ENCODE measurements around the gene EP400. TPM values are rescaled to one million over a fixed set of nuclear protein-coding genes. Genes with fewer than 3 reads are reported as not detected.

EP400 gene
- total and polyA plus RNA-seq, 2 of the 4 experiments (the other 2 are of a cell fraction), result 4.3 to 11.4 TPM

DNA sequence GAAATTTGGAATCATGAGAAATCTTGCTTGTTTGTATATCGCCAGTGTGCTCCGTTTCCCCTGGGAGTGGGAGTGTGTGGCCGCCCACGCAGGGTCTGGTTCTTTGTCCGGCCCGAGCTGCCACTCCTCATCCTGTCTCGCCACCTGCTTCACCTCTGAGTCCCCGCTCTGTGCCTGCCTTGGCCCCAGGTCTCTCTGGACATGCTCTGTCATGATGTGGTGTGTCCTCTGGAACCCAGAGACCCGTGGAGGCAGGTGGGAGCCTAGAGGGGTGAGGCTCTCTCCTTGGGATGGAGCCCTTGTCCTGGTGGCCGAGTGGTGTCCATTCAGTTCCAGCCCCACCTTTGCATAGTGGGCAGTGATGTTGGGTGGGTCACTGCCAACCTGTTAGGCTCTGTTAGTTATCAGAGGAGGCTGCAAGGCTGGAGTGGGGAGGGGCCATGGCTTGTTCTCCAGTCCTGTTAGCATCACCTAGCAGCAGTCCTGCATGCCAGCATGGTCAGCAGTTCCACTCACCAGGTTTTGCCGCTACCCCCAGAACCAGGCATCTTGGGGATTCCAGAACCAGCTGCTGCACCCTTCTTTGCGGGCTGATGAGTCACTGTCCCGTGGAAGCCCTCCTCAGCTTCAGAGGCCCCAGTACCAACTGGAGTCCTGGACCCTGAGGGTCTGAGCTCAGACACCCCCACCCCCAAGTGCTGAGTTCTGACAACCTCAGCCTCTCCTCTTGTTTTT, 76.5 kb downstream of the EP400 start:
- H4K20me1 ChIP-seq (ENCODE audit: insufficient read depth, low read length), result peaks cover 4% of the 10 kb centered on the region
- no peak overlapping the region for H4K5ac ChIP-seq (ENCODE audit: low read depth, low read length)
- no peak overlapping the region for H3K4ac ChIP-seq (ENCODE audit: low read depth, low read length)
- no peak overlapping the region for H3K18ac ChIP-seq (ENCODE audit: low read depth, low read length)
- H2AK5ac ChIP-seq (ENCODE audit: low read depth, low read length), result no peak overlapping the region
- BruUV-seq (replicated peaks), result no TSS peak
- H2AFZ ChIP-seq (replicated peaks; ENCODE audit: low read length, poor library complexity), result no peak overlapping the region
- H3K9ac ChIP-seq (ENCODE audit: low read depth, low read length), result no peak overlapping the region
- no peak overlapping the region for H3K4me2 ChIP-seq (ENCODE audit: low read depth, low read length)
- ATAC-seq (ENCODE audit: low read depth), result no peak
- dilution Hi-C loops (cut with HindIII; ENCODE audit: low sequenced_read_pairs, unreplicated experiment) (no loop called here), in situ Hi-C loops (cut with MboI; ENCODE audit: low sequenced_read_pairs) (no loop called here), intact Hi-C loops (cut with micrococcal nuclease) (no loop called here)
- H2BK5ac ChIP-seq (ENCODE audit: low read depth, low read length, poor library complexity, severe bottlenecking), result no peak overlapping the region
- TF ChIP-seq POLR2A (IDR thresholded peaks at IDR 0.05; ENCODE audit: low read depth, low read length) (no peak), RAD21 (IDR thresholded peaks at IDR 0.05; ENCODE audit: low read length) (no peak), CEBPB (IDR thresholded peaks at IDR 0.05; ENCODE audit: low read depth, low read length) (no peak), MAFK (IDR thresholded peaks at IDR 0.05; ENCODE audit: low read depth, low read length) (no peak), SMC3 (IDR thresholded peaks at IDR 0.05; ENCODE audit: low read depth, low read length) (no peak), MAZ (IDR thresholded peaks at IDR 0.05; ENCODE audit: borderline replicate concordance, low read depth, low read length) (no peak), FOS (IDR thresholded peaks at IDR 0.05; ENCODE audit: low read depth, low read length) (no peak), MXI1 (IDR thresholded peaks at IDR 0.05; ENCODE audit: borderline replicate concordance, low read depth, low read length) (no peak), CHD1 (IDR thresholded peaks at IDR 0.05; ENCODE audit: low read depth, low read length) (no peak)
- TF ChIP-seq, protein P1, sequence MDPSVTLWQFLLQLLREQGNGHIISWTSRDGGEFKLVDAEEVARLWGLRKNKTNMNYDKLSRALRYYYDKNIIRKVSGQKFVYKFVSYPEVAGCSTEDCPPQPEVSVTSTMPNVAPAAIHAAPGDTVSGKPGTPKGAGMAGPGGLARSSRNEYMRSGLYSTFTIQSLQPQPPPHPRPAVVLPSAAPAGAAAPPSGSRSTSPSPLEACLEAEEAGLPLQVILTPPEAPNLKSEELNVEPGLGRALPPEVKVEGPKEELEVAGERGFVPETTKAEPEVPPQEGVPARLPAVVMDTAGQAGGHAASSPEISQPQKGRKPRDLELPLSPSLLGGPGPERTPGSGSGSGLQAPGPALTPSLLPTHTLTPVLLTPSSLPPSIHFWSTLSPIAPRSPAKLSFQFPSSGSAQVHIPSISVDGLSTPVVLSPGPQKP (IDR thresholded peaks at IDR 0.05; ENCODE audit: borderline replicate concordance, low read depth, low read length), result no peak
- TF ChIP-seq, protein P2, sequence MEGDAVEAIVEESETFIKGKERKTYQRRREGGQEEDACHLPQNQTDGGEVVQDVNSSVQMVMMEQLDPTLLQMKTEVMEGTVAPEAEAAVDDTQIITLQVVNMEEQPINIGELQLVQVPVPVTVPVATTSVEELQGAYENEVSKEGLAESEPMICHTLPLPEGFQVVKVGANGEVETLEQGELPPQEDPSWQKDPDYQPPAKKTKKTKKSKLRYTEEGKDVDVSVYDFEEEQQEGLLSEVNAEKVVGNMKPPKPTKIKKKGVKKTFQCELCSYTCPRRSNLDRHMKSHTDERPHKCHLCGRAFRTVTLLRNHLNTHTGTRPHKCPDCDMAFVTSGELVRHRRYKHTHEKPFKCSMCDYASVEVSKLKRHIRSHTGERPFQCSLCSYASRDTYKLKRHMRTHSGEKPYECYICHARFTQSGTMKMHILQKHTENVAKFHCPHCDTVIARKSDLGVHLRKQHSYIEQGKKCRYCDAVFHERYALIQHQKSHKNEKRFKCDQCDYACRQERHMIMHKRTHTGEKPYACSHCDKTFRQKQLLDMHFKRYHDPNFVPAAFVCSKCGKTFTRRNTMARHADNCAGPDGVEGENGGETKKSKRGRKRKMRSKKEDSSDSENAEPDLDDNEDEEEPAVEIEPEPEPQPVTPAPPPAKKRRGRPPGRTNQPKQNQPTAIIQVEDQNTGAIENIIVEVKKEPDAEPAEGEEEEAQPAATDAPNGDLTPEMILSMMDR (conservative IDR thresholded peaks at IDR 0.05; ENCODE audit: low read depth, low read length), result no peak
- H3K56ac ChIP-seq (ENCODE audit: extremely low read depth, insufficient read depth, low read length), result no peak overlapping the region
- H3K9me1 ChIP-seq (ENCODE audit: insufficient read depth, low read length), result peaks cover 18% of the 10 kb centered on the region
- H2BK120ac ChIP-seq (ENCODE audit: low read depth, low read length), result no peak overlapping the region
- H2AK9ac ChIP-seq (replicated peaks; ENCODE audit: low read depth, low read length, poor library complexity), result no peak overlapping the region
- WGBS, 2 experiments (ENCODE audit: extremely low coverage in 2 of 2, insufficient read length in 1 of 2), result 89% methylated on average over 3 of the region's 13 CpGs; no CpG with 5 or more reads in 1 of the 2 experiments
- H4K91ac ChIP-seq (ENCODE audit: insufficient read depth, low read depth, low read length), result no peak overlapping the region
- no peak overlapping the region for H3K27ac ChIP-seq (ENCODE audit: insufficient read depth, low read length)
- no peak overlapping the region for H3K4me3 ChIP-seq (ENCODE audit: insufficient read depth, low read depth, low read length)
- no peak overlapping the region for H2BK15ac ChIP-seq (ENCODE audit: low read depth, low read length)
- peaks cover 6% of the 10 kb centered on the region for H3K4me1 ChIP-seq (ENCODE audit: control insufficient read depth, insufficient read depth, low read length)
- H3K9me3 ChIP-seq (ENCODE audit: control insufficient read depth, insufficient read depth, low read length), result no peaks in the 10 kb centered on the region
- CTCF ChIA-PET, result no interaction called here
- no peak for DNase-seq
- peaks cover 2 to 29% of the 10 kb centered on the region in 2 experiments; a peak in 3 of 4 replicates for H3K79me1 ChIP-seq (ENCODE audit: low read depth in 1 of 2, low read length in 2 of 2)
- no peaks in the 10 kb centered on the region for H3K27me3 ChIP-seq (ENCODE audit: control insufficient read depth, insufficient read depth, low read length)
- H3K36me3 ChIP-seq (ENCODE audit: control insufficient read depth, insufficient read depth, low read length), result peaks cover 69% of the 10 kb centered on the region
- H2BK20ac ChIP-seq (ENCODE audit: low read depth, low read length), result no peak overlapping the region
- POLR2A ChIA-PET (ENCODE audit: unreplicated experiment), result no interaction called here
- no peak overlapping the region for H3K14ac ChIP-seq (replicated peaks; ENCODE audit: low read depth, low read length)
- no peak overlapping the region for H3K23ac ChIP-seq (ENCODE audit: low read depth, low read length)
- no peak overlapping the region for H4K8ac ChIP-seq (ENCODE audit: low read depth in 2 of 2, low read length in 2 of 2)
